ENCODE data around the gene SINHCAF.
"Not testable (repeated sequence)": the region's sequence is repeated elsewhere in the genome, so short reads cannot be mapped to it uniquely, and the experiment has no call there.

The SINHCAF gene

DNA sequence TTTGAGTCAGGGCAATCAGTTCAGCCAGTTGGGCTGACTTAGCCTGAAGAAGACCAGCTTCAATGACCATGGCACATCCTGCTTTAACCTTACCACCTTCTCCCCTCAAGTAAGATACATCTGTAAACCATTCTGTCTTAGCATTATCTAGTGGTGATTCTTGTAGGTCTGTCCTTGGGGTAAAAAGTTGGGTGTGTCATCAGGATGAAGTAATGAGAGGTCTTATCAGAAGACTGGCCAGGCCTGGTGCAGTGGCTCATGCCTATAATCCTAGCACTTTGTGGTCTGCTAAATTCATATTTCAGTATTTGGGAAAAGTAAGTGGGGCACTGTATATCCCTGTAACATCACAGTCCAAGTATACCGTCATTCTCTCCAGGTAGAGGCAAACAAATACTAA is 19.1 kb downstream of the SINHCAF start:
- no peak for DNase-seq

DNA sequence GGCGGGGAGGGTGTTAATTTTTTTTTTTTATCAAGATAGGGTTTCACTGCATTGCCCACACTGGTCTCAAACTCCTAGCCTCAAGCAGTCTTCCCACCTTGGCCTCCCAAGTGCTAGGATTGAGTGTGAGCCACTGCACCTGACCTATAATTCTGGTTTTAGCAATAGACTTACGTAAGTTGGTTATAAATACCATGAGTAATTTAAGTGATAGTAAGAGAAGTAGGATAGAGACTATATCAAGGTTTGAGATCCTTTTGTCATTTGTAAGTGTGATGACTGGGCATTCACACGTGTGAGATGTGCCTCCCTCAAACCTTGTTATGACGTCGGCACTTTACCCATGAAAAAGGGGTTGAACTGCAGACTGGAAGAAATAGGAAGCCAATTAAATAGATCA is 22.5 kb downstream of the SINHCAF start:
- no peak for DNase-seq

DNA sequence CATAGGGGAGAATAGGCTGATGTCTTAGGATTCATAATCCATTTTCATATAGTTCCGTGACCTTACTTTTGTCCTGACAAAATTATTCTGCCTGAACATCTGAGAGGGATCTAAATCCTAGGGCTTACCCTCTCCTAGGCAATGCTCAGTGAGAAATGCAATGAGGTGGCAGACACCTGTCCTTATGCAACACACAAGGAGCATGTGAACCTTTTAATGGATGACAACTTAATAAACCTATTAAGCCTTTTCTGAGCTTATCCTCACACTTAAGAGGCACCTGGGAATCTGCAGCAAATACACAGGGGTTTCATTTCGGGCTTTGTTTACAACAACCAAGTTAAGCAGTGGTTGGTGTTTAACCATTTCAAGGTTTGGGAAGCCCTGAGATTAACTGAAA is 24.6 kb downstream of the SINHCAF start:
- no peak for DNase-seq

GRCh38 chr12:31300783-31301182 is 25.2 kb downstream of the SINHCAF start:
- no peak for DNase-seq

DNA sequence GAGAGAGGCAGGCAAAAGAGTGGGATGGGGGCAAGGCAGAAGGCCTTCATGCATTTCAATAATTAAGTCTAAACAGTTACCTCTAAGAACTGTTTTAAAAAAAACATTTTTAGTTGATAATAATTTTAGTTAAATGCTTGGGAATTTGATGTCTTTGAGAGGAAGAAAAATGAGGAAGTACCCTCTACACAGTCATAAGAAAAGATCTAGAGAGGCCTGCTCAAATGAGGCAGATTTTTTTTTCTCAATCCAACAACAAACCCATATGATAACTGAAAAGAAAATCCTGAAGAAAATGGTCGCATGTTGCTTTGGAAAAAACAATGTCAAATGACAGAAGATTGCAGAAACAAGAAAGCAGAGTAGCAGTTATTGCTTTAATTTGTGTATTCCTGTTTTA is 25.6 kb downstream of the SINHCAF start:
- DNase-seq: no peak

DNA sequence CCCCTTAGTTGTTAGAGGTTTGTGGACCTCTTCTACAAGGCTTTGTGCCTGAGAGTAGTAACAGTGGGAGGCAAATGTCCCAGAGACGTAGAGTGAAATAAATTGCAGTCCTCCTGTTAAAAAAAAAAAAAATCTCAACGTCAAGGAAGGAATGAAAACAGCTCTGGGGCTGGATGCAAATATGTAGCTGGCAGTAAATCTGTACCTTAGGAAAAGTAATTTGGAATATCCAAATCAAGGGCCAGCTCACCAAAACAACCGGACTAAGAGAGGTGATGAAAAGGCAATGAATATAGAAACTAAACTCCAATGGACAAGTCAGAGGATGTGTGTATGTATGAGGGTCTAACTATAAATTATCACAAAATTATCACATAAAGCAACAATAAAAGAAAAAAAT is 27.0 kb downstream of the SINHCAF start:
- no peak for DNase-seq

GRCh38 chr12:31298515-31298910 is 27.4 kb downstream of the SINHCAF start:
- DNase-seq: no peak

- no peak for DNase-seq
Observed at GRCh38 chr12:31297572-31298514, 28.1 kb downstream of the SINHCAF start.

DNA sequence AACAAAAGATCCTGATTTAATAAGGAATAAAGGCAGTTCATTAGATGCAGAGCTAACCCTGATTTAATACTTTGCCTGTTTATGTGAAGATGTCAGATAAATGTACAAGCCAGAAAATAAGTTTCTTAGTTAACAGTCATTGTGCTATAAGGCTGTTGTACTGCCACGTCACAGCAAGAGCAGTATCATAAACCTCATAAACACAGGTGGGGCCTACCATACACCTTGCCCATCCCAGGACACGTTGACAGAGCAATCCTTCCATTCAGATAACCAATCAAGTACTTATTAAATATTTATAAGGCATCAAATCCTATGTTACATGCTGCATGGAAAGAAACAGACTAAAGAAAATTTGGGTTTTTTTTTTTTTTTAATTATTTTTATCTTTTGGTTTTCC is 36.5 kb downstream of the SINHCAF start:
- no peak for DNase-seq

DNA sequence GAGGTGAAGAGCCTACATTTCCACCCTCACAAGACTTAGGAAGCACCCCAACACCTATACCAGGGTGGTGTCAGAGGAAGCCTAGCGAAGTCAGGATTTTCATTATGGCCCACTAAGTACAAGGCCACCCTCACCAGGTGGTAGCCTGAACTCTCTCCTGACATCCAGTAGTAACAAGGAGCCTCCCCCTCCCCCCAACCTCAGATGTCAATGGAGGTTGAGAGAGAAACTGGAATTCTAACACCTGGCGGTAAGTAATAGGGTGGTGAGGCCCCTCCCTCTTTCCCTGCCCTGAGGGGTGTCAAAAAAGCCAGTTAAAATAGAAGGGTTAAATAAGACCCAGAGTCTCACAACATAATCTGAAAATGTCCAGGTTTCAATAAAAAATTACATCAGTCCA is 37.6 kb downstream of the SINHCAF start:
- DNase-seq: no peak

DNA sequence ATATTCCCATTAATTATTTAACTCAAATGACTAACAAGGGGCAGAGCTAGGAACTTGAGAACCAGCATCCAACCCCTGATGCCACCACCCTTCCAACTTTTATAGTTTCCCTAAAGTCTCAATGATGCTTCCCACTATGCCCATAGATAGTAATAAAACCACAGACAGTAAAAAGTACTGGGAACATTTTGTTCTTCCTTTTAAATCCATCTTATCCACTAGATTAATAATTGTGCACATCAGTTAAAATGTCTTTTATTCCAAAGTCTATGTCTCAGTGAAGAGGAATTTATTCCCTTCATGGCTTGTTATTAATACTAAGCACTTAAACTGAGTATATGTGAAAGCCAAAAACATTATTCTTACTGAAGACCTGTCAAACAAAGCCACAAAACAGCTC is 45.8 kb downstream of the SINHCAF start:
- no peak for DNase-seq

GRCh38 chr12:31279390-31279924 is 46.5 kb downstream of the SINHCAF start:
- no peak for DNase-seq

DNA sequence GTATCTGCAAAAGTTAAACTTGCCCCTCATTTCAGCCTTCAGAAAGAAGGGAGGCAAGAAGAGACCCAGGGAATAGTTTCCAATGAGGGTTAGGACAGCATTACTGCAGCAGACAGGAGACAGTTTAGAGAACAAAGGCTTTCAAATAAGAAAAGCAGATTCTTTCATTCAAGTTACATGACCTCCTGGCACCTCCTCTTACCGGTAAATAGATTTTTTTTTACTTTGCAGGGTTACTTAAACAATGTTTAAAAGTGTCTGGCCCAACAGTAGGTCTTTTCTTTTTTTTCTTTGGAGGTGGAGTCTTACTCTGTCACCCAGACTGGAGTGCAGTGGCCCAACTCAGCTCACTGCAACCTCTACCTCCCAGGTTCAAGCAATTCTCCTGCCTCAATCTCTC is 47.1 kb downstream of the SINHCAF start:
- DNase-seq: no peak

- no peak for DNase-seq
Observed at GRCh38 chr12:31278424-31278823, 47.5 kb downstream of the SINHCAF start.

DNA sequence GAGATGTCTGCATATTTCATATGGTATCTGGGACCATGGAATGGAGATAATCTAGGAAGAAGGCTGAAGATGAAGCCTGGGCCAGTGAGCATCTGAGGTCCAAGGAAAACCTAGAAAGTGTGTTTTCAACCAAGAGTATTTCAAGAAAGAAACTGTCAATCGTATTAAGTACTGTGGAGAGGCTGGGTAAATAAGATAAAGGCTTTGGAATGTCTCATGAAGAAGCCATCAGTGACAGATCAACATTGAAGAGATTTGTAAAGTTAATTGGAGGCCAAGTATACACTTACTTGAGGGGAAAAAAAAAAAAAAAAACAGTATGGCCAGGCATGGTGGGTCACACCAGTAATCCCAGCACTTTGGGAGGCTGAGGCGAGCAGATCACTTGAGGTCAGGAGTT is 48.9 kb downstream of the SINHCAF start:
- DNase-seq: no peak

- no peak for DNase-seq
Observed at GRCh38 chr12:31275491-31275890, 50.5 kb downstream of the SINHCAF start.

DNA sequence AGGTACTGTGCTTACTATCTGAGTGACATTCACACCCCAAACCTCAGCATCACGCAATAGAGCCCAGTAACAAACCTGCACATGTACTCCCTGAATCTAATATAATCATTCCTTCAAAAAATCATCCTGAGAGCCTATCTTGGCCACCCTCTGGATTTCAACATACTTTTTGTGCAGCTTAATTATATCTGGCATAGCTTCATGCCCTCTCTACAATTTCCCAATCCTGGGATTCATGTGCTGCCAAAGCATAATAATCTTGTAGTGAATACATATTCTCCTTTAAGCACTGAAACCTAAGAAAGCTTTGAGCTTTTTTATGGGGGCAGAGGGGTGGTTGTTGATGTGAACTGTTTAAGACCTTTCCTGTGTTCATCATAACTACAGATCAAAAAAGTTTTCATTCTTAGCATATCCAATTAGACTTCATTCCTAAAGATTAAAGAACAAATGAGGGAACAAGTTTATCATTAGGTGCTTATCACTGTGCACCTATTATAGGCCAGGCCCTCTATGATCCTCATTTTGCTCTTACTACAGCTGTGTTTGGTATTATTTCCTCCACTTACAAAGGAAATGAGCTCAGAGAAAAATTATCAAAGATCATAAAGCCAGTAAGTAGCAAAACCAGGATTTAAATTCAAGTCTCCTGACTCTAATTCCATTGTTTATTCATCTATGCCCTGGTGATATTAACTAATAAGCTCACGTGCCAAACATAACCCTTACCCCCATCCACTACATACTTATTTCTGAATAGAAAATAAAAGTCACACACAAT is 51.2 kb downstream of the SINHCAF start:
- no peak for DNase-seq

DNA sequence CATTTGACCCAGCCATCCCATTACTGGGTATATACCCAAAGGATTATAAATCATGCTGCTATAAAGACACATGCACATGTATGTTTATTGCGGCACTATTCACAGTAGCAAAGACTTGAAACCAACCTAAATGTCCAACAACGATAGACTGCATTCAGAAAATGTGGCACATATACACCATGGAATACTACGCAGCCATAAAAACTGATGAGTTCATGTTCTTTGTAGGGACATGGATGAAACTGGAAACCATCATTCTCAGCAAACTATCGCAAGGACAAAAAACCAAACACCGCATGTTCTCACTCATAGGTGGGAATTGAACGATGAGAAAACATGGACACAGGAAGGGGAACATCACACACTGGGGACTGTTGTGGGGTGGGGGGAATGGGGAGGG is 52.2 kb downstream of the SINHCAF start:
- not testable (repeated sequence) for DNase-seq

DNA sequence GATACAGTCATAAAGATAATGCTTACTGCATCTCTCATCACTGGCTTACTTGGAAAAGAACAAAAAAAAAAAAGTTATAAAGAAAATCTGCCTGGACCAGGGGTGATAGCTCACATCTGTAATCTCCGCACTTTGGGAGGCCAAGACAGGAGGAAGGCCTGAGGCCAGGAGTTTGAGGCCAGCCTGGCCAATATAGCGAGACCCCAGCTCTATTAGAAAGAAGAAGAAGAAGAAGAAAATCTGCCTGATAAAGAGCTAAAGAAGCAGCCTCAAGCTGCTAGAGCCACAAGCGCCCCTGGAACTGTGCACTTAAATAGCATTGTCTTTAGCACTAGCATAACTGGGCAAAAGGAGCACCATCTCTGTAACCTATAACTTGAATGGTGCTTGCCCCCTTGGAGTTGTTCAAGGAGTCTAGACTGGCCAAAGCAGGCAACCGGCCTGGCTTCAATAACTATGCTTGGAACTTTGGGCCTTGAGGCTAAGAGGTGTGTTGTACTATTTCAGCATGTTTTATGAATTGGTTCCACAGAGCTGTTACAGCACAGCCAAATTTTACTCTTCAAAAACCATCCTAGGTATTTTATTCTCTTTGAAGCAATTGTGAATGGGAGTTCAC is 53.2 kb downstream of the SINHCAF start:
- no peak for DNase-seq

DNA sequence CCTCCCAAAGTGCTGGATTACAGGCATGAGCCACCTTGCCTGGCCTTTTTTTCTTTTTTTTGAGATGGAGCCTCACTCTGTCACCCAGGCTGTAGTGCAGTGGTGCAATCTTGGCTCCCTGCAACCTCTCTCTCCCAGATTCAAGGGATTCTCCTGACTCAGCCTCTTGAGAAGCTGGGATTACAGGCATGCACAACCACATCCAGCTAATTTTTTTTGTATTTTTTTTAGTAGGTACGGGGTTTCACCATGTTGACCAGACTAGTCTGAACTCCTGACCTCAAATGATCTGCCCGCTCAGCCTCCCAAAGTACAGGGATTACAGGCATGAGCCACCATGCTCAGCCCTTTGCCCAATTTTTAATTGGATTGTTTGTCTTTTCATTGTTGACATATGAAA is 58.0 kb downstream of the SINHCAF start:
- no peak for DNase-seq

DNA sequence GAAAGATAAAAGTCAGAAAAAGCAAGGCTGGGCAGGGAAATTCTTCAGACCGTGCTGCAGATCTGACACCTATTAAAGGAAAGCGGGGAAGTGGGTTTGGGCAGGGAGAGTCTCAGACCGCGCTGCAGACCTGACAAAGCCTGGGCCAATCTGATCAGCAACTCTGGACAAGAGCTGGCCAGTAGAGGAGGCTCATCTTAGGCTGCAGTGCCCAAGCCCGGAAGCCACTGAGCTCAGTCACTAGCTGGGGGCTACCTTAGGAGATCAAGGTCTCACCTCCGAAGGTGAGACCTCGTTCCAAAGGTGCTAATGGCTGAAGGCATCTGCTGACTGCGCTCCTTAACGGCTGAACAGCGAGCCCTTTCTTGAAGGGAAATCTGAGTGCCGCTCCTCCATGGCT is 60.2 kb downstream of the SINHCAF start:
- DNase-seq: no peak

DNA sequence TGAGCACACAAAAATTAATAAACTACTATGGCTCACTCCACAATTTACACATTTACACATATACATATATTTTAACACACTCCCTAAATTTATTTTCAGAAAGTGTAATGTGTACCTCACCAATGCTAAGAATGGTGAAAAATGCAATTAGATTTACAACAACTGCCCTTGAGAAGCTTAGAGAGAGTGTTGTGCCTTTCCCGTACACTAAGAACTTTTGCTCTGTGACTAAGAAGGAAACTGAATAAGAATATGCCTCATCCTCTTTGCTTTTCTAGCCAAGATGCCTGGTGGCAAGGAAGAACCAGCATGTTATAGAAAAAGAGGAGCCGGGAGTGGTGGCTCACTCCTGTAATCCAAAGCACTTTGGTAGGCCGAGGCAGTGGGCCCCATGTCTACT is 62.3 kb downstream of the SINHCAF start:
- no peak for DNase-seq

DNA sequence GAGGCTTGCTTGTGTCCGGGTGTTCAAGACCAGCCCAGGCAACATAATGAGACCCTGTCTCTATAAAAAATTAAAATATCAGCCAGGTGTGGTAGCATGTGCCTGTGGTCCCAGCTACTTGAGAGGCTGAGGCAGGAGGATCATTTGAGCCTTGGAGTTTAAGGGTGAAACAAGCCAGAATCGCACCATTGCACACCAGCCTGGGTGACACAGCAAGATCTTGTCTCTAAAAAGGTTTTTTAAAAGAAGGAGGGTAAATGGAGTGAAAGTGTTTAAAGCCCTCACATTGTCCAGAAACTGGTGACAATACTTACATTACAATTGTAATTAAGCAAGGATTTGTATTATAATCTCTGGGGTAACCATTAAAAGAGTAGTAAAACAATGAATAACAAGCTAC is 64.2 kb downstream of the SINHCAF start:
- no peak for DNase-seq

GRCh38 chr12:31260840-31261239 is 65.1 kb downstream of the SINHCAF start:
- no peak for DNase-seq
